HG02943 (cell line): ENCODE results near the gene A1CF.

ENCODE experiments used
- ATAC-seq: cut with Tn5 transposase; IDR thresholded peaks from one replicate; pipeline ENCODE4 v1.9.1; 2021; ENCODE audit warnings: mild to moderate bottlenecking, low read depth, moderate library complexity; ENCODE audit not compliant: unreplicated experiment

Gene A1CF

DNA sequence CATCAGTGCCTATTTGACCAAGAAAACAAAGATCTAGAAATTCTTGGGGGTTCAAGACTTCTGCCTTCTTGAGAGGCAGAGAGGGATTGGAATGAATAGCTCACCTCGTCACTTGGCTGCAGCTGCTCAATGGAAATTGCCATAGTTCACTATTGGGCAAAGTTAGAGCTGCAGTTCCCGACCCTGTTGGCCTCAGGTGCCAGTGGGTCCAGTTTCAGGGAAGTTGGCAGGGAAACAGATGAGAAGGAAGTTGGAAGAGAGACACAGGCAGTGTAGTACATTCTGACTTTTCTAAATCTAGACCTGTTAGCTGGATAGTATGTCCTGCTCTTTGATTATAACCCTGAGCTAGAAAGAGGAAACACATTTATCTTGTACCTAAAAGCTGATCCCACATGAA, 19.1 kb downstream of the A1CF start:
- ATAC-seq = no peak

DNA sequence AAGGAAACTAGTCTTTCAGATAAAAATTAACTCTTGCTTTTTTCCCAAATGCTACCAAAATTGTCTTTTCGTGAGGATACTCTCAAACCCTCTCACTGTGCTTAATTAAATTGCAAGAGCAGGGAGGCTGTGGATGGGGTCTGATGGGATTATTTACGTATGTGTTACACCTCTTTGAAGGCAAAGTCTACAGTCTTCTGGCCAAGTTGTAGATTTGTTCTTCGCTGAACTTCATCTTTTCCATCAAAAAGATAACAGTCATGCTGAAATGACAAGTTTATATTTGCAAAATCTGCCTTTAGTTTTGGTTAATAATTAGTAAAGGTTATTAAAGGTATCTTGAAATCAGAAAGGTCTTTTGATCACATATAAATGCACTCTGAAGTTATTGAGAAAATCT, 22.7 kb downstream of the A1CF start:
- no peak for ATAC-seq

- ATAC-seq = no peak
Observed at GRCh38 chr10:50861370-50861769, 24.1 kb downstream of the A1CF start.

DNA sequence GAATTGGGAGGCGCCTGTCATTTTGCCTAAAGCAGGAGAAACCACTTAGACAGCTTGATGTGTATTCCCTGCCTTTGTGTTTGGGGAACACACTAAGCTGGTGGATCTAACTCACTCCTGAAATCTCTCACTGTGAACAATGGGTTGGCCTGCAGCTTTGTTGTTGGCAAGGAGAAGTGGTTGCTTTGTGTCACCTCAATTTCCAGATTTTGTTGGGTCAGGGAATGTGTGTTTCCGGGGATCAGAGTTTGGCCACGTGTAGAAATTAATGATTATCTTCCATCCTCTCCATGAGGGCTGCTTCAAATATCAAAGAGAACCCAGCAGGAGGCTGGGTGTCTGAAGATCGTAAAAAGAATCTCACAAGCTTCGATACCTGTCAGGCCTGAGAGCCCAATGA, 27.8 kb downstream of the A1CF start:
- ATAC-seq = no peak

DNA sequence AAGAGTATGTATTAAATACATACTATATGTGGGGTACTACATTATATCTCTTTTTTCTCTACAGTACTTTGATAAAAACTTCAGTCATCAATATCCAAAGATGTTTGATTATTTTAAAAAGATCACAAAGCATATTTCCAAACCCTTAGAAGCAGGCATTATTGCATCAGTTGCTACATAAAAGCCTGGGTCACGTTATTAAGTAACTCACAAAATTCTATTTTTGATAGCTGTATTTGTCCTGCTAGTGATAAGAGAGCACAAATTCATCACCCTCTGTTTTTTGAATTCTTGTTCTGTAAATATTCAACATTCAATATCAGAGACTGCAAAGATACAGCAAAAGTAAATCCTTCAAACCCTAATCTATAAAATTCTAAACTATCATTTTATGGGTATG, 30.0 kb downstream of the A1CF start:
- ATAC-seq = no peak

- ATAC-seq = no peak
Observed at GRCh38 chr10:50855015-50855414, 30.4 kb downstream of the A1CF start.

DNA sequence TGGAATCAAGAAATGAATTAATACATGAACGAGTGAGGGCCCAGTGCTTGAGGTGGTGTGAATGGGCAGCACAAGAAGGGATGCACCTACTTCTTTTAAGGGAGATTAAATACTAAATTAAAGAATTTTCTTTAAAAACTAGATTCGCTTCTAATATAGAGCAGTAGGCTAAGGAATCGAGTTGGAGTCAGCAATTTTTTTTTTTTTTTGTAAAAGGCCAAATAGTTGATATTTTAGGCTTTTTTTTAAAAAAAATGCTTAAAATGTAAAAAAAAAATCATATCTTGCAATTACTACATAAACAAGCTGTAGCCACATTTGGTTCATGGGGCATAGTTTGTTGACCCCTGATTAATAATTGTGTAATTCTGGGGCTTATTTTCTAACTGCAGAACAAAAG, 31.9 kb downstream of the A1CF start:
- ATAC-seq = no peak

DNA sequence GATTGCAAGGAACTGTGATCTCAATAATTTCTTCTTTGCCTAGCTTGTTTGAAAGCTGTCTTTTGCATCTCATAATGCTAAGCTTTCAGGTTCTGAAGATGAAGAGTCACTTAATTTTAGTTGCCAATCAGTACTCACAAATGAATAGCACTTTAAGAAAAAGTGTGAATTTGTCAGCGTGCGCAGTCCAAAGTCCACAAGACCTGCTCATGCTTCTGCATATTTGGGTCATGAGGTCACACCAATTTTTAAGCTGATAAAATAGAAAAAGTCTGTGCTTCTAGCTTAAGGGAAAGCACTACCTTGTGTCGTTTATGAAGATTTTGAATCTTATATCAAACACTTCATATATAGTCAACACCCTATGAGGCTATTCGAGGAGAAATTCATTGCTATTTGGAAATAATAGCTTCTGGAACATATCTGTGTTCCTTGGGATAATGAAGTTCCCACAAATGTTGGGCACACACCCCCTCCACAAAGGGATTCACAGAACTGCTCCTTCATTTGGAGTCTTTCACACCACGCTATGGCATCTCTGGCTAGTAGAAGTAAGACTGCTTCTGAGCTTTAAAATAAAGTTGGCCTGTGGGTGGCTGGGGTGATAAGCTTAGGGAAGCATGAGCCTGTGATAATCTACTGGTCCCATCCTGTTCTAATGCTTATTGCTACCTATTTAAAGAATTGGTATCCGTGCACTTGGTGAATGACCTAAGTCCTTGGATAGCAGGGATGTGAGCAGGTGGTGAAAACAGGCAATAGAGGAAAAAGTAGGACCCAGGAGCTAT, 33.3 kb downstream of the A1CF start:
- ATAC-seq = no peak

- no peak for ATAC-seq
Observed at GRCh38 chr10:50850578-50851230, 34.7 kb downstream of the A1CF start.

- ATAC-seq = no peak
Observed at GRCh38 chr10:50846753-50847152, 38.7 kb downstream of the A1CF start.

DNA sequence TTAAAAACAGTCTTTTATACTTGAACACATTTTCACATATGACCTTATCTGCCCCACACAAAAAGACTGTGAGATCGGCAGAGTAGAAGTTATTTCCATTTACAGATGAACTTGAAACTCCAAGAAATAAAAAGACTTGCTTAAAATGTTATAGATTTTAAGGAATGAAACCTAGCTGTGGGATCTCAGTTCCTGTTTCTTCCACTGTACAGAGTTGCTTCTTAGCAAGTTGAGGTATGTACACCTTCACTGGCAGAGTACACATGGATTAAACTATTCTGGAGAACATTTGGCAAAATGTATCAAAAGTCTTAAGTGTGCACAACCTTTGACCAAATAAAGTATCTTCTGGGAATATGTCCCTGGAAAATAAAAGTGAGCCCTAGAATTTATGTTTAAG, 48.3 kb downstream of the A1CF start:
- no peak for ATAC-seq

GRCh38 chr10:50832171-50832751, 53.2 kb downstream of the A1CF start:
- ATAC-seq = no peak

DNA sequence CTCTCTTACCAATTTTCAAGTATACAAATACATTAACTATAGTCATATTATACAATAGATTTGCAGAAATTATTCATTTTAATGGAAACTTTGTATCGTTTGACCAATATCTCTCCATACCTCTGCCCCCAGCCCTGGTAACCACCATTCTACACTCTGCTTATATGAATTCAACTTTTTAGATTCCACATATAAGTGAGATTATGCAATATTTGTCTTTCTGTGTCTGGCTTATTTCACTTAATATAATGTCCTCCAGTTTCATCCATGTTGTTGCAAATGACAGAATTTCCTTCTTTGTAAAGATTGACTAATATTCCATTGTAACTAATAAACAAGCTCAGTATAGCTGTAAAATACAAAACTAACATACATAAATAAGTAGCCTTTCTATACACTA, 55.4 kb downstream of the A1CF start:
- ATAC-seq = no peak

- no peak for ATAC-seq
Observed at GRCh38 chr10:50824782-50825181, 60.6 kb downstream of the A1CF start.

DNA sequence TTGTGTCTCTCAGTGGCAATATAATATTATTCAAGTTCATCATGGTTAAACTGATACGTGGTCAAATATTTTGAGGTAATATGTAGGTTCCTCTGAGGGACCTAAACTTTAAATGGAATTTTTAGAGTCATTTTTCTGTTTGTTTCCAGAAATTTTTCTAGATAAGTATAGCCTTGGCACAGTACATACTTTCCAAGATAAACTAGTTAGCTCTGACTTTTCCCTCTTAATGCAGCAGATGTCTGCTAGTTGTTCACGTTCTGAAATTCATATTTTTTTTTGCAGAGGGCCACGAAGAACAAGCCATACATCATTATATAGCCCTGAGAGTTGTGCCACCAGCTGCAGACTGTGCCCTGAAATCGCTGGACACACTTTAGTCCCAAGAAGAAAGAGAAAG, 61.6 kb downstream of the A1CF start:
- no peak for ATAC-seq

DNA sequence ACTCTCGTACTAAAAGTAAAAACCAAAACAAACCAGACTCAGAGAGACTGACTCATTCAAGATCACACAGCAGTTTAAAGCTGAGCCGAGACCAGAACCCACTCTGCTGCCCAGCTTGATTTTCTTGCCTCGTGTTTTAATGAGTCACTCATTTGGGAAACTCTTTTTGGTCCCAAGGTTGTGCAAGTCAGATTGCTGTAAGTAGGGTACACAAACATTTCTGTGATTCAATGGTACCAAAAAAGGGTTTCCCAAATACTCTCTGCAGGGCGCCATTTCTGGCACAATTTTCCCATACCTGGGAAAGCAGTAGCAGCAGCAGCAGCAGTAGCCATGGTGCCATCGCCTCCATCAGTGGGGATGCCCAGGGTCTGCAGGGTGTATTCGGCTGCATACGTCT, 75.8 kb downstream of the A1CF start:
- ATAC-seq = no peak

GRCh38 chr10:50807851-50808776, 77.3 kb downstream of the A1CF start:
- ATAC-seq = no peak

DNA sequence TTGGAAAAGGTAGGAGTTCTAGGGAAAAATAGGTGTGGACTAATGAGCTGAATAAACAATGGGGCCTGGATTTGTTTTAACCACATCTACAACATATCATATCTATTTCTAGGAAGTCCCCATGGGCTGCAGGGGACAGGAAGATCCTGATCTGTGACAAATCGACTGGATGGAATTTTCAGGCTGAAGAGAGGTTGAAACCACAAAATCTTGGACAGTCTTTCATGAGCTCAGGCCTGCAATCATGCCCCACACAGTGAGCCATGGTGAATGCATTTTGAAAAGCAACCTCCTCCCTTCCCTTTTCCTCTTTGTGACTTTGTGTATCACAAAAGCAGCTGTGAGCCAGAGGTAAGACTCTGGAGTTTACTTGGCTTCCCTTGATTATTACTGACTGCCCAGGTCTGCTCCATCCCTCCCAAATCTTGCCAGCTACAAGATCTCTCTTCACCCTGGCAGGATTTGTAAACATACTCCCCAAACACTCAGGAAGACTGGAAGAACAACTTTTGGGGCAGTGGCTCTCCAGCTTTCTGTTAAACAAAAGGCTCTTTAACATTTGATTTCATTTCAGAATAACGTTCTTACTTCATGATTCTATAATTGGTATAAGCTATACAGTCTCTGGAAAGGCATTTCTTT, 79.3 kb downstream of the A1CF start:
- no peak for ATAC-seq

GRCh38 chr10:50799595-50799994, 85.8 kb downstream of the A1CF start:
- ATAC-seq = no peak

- ATAC-seq = no peak
Observed at GRCh38 chr10:50798297-50798696, 87.1 kb downstream of the A1CF start.
